ENCODE measurements around the gene SLC44A3.

SLC44A3 gene

DNA sequence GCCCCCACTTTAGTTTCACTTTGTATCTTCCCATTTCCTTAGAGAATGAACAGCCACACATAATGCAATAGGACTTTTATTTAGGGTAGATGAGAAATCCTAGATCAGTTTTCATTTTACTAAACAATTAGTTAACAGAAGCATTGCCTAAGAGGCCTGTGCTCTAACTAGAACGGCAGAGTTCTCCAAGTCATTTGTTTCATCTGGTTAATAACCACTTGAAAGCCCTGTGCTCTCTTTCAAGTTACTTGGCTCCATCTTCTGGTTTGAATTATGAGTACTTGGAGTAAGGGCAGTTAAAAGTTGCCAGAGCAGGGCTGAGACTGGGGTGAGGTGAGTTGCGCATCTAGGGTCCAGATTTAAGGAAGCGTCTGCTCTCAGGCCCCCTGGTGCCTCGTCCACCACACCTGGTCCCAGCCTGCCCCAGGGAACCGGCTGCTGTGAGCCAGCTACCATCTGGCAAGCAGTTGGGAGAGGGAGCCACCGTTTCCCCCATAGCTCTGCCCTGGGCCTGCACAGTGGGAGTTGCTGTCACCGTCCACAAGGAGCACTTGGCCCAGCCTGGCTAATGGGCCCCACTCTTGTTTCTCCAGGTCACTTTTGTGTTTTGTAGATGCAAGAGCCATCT is 18.1 kb upstream of the SLC44A3 start:
- no peak for DNase-seq (ENCODE audit: low read depth)

DNA sequence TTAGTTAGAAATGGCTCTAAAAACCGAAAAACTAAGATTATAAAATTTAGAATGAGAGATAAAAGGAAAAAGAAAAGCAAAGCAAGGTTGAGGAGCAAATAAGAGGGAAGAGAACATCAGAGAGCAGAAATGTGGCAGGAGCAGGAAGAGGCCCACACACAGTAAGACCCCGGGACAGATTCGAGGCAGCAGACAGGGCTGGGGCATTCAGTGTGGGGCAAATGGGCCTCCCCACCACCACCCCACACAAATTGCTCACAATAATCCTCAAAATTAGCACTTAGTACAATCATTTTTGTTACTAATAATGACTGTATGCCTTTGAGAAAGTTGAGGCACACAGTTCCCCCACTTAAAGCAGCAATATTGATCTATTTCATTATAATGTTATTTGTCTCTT is 17.1 kb upstream of the SLC44A3 start:
- no peak for DNase-seq (ENCODE audit: low read depth)

DNA sequence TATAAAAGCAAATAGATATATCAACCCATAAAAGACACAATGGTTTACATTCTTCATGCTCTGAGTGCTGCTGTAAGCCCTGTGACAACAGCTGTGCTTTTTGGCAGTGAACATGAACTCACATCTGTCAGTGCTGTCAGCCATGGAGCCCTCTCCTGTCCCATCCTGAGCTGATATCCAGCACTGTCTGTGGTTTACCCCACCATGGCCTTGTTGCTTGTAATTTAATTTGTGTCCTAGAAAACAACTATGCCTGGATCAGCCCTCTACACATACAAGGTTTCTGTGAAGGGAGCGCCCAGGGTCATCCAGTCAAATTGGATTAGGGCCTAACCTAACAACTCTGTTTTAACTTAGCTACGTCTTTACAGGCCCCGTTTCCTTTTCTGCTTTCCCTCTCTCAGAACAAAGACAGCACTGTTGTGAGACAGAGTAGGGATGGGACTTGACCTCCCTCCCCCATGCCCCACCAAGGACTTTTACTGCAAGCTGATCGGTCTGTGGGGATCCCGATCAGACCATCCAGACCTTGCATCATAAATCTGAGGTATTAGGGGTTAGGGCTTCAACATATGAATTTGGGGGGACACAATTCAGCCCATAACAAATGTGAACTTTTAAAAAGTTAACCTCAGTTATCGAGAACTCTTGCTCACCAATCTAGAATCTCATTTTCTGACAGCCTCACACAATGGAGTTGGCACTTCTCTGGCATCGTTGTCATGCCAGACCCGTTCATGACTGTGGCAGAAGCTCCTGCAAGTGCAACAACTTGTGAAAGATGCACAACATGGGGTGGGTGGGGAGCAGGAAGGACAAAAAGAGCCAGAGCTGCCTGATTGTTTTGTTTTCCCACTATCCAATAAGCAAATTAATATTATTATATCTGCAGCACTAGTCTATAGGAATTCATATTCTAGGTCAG is 16.4 kb upstream of the SLC44A3 start:
- no peak for DNase-seq (ENCODE audit: low read depth)

DNA sequence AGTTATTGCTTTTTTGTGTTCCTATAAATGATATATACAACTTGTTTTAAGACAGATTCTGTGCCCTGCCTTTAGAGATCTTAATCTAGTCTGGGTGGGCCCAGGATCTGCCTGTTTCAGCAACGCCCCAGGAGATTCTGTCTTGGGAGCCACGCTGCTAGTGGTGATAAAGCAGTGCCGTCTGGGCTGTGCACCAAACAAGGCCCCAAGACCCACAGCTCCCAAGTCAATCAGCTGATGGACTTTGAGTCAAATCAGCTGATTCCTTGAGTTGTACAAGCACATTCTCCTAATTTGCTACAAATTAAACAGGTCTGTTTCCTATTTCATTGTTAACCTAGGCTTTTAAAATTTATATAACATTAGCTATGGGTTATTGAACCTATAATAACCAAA is 15.7 kb upstream of the SLC44A3 start:
- DNase-seq (ENCODE audit: low read depth) = no peak

DNA sequence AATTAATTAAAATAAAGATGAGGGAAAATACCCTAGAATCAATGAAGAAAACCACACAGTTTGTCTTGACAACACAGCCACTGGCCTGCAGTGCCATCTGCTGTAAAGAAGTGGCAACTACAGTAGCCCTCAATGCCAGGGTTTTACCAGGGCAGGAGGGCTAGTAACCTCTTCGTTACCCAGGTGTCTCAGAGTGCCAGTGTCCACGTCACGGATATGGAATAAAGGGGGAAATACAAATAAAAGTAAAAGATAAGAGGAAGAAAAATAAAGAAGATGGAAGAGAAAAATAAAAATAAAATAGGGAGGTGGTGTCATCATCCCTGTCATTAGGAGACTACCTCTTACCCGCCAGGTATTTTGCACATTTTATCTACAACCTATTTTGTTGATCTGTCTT is 14.2 kb upstream of the SLC44A3 start:
- DNase-seq (ENCODE audit: low read depth) = peak; percentile 7

DNA sequence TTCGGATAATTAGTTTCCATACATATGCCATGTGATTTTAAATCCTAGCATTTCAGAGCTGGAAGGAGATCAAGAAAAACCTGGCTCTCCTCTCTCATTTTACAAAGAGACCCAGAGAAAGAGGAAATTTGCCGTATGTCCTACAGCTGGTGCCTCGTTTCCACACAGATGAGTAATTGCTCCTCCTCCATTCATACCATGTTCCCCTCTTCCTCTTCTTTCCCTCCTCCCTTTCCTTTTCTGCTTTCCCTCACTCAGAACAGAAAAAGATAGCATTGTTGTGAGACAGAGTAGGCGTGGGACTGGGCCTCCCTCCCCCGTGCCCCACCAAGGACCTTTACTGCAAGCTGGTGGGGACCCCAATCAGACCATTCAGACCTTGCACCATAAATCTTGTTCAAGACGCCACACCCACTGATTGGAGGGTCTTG is 13.7 kb upstream of the SLC44A3 start:
- no peak for DNase-seq (ENCODE audit: low read depth)

DNA sequence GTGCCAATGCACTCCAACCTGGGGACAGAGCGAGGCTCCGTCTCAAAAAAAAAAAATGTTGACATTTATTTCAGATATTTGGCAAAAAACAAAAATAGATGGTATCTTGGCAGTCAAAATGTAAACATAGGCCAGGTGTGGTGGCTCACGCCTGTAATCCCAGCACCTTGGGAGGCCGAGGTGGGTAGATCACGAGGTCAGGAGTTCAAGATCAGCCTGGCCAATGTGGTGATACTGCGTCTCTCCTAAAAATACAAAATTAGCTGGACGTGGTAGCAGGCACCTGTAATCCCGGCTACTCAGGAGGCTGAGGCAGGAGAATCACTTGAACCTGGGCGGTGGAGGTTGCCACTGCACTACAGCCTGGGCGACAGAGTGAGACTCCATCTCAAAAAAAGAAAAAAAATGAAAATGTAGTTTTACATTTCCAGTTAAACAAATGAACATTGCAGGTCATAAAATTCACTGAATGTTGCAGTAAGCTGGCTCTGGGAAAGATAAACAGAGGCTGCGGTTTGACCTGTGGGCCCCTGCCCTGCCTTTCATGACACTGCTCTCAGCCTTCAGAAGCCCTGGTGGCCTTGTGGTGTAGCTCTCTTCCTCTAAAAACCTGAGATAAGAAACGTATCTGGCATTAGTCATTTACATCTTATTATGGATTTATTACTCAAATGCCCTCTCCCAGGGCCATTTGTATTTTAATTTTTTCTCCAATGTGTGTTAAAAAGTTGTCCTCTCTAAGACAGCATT is 12.2 kb upstream of the SLC44A3 start:
- no peak for DNase-seq (ENCODE audit: low read depth)

DNA sequence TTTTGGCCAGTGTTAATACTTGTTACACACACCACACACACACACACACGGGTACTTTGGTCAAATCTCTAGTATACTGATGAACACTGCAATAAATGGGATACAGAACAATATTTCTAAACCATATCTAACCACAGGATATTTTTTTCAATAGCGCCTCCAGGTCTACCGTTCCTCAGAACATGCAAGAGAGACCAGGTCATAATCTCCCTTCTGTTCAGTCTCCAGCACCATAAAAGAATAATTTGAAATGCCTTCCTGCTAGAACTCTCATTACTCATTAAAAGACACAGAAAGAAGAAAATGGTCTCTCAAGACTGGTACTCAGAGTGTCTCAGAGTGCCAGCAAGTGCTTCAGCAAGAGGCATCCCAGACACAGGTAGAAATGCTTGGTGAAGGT is 11.5 kb upstream of the SLC44A3 start:
- no peak for DNase-seq (ENCODE audit: low read depth)

DNA sequence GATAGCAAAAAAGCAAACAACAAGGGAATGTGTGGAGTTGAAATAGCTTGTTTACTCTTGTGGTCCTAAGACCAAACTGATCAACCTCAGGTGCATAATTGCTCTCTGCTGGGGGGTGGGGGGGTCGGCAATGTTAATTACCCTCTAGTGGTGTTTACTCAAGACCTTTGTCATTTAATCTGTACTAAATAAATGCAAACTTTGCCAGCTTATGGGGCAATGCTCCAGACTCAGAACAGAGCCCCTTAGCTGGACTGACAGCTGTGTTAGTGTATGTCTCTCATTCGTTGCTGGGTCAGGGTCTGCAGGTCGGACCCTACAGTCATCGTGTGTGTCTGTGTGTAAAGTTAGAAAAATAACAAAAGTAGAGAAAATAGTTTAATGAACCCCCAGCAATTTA is 7.2 kb upstream of the SLC44A3 start:
- DNase-seq (ENCODE audit: low read depth) = no peak

DNA sequence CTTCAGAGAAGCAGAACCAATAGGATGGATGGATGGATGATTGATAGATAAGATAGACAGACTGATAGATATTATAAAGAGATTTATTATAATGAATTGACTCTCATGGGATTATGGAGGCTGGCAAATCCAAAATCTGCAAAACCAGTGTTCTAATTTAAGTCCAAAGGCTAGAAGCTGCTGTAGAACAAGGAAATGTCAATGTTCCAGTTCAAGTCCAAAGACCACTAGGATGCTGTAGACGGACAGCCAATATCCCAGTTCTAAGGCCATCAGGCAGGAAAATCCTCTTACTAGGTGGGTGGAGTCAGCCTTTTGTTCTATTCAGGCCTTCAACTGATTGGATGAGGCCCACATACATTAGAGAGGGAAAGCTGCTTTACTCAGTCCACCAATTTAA is 4.1 kb upstream of the SLC44A3 start:
- no peak for DNase-seq (ENCODE audit: low read depth)

DNA sequence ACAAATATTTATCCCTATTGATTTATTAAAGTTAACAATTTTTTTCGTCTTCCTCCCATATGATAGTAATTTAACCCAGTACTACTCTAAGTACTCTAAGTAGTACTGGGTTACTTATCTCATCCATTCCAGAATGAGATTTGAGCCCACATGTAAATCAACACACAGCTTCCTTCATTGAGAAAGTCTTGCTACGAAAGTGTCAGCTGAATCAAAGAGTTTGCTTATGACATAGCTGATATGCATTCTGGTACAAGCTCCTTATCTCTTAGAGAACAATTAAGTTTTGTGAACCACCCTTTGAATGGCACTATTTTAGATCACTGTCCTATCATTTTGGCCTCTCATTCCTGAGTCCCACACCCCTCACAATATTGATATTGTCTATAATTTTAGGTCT is 2.4 kb upstream of the SLC44A3 start:
- DNase-seq (ENCODE audit: low read depth) = no peak

DNA sequence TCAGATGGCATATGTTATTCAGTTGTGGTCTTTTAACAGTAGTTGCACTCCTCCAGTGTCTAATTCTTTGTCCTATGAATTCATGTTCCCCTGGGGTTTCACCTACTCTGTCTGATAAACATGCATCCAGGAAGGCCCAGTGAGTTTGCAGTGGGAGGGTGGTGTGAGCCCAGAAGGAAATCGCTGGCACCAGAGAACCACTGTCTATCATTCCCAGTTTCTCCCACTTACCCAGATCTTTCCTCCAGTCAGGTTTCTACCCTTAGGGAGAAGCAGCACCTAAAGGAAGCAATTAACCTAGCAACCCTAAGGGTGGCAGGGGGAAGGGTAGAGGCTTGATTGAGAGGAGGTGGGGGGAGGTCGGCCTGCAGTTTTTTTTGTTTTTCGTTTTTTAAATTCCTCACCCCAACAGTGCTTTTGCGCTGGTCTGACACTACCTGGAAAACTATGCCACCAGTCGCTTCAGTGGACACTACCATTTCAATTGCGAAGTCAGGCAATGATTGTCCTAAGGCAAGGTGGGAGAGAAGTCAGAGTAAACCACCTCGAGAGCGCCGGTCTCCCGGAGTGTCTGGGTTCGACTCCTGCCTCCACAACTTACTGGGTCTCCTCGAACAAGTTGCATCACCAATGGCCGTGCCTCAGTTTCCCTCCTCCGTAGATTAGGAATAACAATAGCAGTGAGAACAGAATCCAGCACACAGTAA is 766 bp upstream of the SLC44A3 start:
- no peak for DNase-seq (ENCODE audit: low read depth)

DNA sequence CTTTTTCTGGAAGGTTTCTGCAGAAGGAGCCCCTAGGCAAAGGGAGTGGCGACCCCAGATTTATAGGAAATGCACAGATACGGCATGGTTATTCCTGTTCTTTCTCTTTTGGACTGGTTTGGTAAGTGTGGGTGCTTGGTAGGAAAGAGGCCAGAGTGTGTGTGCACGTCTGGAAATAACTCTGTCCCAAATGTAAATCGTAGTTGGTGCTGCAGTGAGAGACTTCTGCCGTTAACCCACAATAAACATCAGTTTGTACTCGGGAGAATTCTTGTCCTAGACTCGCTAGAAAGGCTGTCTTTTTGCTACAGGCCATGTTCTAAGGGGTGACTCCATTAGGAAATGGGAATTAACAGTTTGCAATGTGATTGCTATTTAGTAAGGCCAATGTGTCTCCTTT is 779 bp downstream of the SLC44A3 start:
- no peak for DNase-seq (ENCODE audit: low read depth)

DNA sequence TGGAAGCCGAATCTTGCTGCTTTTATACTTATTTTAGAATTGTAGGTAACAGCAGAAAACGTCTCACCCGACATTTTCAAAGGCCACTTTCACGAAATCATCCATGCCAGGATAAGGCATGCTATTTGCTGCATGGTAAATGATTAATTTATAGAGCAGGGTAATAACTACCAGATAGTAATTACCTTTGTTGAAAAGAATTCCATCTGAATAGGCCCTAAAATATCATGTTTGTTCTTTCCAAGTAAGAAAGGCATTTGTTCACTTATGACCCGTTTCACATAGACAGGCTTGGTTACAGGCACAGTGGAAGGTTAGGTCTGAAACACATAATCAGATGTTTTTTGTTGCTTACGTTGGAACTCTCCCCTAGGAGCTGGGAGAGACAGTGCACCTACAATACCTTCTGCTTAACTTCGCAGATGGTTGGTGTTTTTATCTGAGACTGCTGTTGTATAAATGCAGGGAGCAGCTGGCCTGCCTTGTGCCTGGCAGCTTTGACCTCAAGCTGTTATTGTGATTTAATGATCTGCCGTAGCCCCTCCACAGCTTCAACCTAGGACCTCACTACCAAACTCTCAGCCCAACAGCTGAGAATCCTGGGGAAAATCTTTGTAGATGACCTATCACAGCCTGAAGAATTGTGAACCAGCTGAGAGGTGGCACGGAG is 1.6 kb downstream of the SLC44A3 start:
- no peak for DNase-seq (ENCODE audit: low read depth)

DNA sequence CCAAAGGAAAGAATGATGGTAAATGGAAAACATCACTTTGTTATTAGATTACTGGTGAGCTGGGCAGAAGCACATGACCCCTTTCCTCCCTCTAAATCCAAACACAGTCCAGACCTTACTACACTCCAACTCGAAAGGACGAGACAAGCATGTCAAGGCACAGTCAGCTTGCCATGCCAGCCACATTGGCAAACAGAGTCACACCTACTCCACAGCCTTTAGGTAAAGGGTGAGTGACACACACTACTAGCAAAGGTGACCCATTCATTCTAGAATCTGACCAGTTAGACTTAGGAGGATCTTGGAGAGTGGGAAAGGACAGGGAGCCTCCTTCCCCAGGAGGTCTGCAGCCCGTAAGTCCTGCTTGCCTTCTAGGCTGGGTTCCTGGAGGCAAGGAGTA is 3.0 kb downstream of the SLC44A3 start:
- DNase-seq (ENCODE audit: low read depth) = no peak

DNA sequence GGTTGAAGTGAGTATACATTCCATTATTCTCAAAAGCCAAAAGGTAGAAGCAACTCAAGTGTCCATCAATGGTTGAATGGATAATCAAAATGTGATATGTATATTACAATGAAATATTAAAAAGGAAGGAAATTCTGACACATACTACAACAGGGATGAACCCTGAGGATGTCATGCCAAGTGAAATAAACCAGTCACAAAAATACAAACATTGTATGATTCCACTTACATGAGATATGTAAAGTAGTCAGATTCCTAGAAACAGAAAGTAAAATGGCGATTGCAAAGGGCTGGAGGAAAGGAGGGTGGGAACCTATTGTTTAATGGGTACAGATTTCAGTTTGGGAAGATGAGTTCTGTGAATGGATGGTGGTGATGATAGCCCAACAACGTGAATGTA is 5.8 kb downstream of the SLC44A3 start:
- DNase-seq (ENCODE audit: low read depth) = no peak

DNA sequence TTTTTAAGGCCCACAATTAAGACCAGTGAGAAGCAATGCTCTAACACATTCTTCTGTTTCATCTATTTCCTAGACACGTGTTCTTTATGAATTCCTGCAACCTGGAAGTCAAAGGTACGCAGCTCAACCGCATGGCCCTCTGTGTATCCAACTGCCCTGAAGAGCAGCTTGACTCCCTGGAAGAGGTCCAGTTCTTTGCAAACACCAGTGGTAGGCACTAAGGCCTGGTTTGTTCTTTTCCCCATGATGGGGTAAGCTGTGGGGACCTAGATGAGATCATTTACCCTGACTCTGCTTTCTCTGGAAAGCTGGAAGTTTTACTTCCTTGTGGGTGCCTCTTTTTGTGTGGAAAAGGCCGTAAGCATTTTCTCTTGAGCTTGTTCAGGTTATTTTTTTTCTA is 7.3 kb downstream of the SLC44A3 start:
- DNase-seq (ENCODE audit: low read depth) = no peak

DNA sequence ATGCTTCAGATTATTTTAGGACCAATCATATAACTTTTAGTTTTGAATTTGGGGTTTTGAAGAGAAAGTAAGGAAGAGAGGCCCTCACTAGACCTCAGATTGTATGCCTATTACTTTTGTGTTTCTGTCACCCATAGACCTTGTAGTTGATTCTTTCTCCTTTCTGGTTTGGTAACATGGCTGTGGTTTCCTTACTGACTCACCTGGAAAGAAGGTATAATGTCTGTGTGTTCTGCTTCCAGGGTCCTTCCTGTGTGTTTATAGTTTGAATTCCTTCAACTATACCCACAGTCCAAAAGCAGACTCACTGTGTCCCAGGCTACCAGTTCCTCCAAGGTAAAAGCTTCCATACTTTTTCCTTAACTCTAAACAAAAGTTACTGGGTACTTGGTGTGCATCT is 8.1 kb downstream of the SLC44A3 start:
- DNase-seq (ENCODE audit: low read depth) = no peak

DNA sequence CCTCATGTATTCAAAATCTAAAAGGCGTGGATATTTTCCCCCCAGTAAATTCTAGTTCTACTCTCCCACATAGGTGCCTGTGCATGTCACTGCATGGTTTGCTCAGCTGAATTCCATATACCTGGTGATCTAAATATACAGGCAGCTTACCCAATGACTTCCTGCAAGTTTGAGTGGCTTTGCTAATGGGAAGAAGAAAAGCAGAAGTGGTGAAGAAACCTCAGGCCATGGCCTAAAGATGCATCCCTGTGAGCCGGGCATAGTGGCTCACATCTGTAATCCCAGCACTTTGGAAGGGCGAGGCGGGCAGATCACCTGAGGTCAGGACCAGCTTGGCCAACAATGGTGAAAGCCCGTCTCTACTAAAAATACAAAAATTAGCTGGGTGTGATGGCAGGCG is 11.5 kb downstream of the SLC44A3 start:
- no peak for DNase-seq (ENCODE audit: low read depth)

DNA sequence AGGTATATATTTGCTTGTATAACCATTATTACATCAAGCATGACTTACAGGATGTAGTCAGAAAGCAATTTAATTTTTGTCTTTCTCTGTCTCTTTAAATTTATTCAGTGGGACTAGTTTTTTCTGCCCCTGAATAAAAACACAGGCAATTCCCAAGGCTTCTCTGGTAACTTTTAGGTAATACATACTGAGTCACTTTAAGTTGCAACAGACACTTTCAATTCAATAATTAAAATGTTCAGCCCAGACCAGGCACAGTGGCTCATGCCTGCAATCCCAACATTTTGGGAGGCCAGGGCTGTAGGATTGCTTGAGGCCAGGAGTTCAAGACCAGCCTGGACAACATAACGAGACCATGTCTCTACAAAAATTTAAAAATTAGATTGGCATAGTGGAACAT is 12.3 kb downstream of the SLC44A3 start:
- no peak for DNase-seq (ENCODE audit: low read depth)

DNA sequence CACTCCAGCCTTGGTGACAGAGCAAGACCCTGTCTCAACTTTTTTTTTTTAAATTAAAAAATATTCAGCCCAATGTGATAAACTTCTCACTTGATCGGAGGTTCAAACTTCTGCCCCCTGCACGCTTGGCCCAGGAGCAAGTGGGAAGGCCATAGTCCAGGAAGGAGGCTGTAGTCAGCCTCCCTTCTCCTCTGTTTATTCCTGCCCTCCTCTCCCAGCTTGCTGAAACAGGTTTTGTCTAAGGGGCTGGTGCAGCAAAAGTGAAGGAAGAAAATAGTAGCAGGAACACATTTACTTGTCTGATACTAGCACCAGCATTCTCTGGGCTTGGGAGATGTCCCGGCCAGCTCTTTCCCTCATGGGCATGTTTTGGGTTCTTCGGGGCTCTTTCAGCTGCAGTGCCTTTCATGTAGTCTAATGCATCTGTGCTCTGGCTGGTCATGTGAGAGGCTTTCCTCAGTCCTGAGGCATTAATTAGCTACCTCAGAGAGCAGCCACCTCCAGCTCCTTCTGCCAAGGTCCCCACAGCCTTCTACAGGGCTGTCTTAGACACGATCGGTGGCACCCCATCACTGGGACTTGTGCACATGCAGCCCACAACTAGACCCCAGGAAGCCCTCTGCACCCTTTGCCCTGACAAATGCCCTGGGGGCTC is 12.9 kb downstream of the SLC44A3 start:
- no peak for DNase-seq (ENCODE audit: low read depth)

Data from stimulated activated CD8-positive, alpha-beta memory T cell treated with anti-CD3 and anti-CD28 coated beads, Interleukin-7, amount 100 ng/mL, for 24 hours (primary cell).